DND-41 (cell line): ENCODE measurements around the gene MAPKAPK2.
"Not testable (repeated sequence)": the region's sequence is repeated elsewhere in the genome, so short reads cannot be mapped to it uniquely, and the experiment has no call there.

Experiments used
- ATAC-seq: fragments of 200-7000 bp; cut with Tn5 transposase; 3 replicates; pipeline ENCODE4 v1.9.1; 2021; ENCODE audit warnings: low read depth; ENCODE audit not compliant: insufficient read depth
- DNase-seq: peaks from one replicate; pipeline ENCODE4 v3.0.0-alpha.2; 2020
- H2AFZ ChIP-seq: 2 replicates; pipeline ENCODE4 v1.6.0; 2012; ENCODE audit warnings: low read depth, low read length
- H3K27ac ChIP-seq: 2 replicates; pipeline ENCODE4 v1.5.1; 2012; ENCODE audit warnings: low read length, inconsistent platforms
- H3K27me3 ChIP-seq: fragments of 200-600 bp; sonication (generic); 2 replicates; pipeline ENCODE4 v1.6.0; 2012; ENCODE audit warnings: low read length, mild to moderate bottlenecking, inconsistent platforms; ENCODE audit not compliant: insufficient read depth, poor library complexity
- H3K36me3 ChIP-seq: 2 replicates; pipeline ENCODE4 v1.5.1; 2012; ENCODE audit warnings: low read length, inconsistent platforms; ENCODE audit not compliant: insufficient read depth
- H3K4me1 ChIP-seq: 2 replicates; pipeline ENCODE4 v1.5.1; 2012; ENCODE audit warnings: mild to moderate bottlenecking, low read length; ENCODE audit not compliant: insufficient read depth
- H3K4me2 ChIP-seq: 2 replicates; pipeline ENCODE4 v1.6.0; 2012; ENCODE audit warnings: mild to moderate bottlenecking, moderate library complexity, low read length, inconsistent platforms; ENCODE audit not compliant: insufficient read depth
- H3K4me3 ChIP-seq, 2 experiments: fragments of 200-600 bp in 1 of 2; shearing (Covaris generic) in 1 of 2; 2 replicates each; pipeline ENCODE4 v1.5.1; 2012 to 2016; ENCODE audit warnings: inconsistent platforms in 2 of 2, low read length in 2 of 2, mild to moderate bottlenecking in 2 of 2, low read depth in 1 of 2, moderate library complexity in 1 of 2
- H3K79me2 ChIP-seq: 2 replicates; pipeline ENCODE4 v1.6.0; 2012; ENCODE audit warnings: low read length, inconsistent platforms; ENCODE audit not compliant: insufficient read depth
- H3K9ac ChIP-seq: 2 replicates; pipeline ENCODE4 v1.6.0; 2012; ENCODE audit warnings: low read depth, mild to moderate bottlenecking, inconsistent platforms, low read length, moderate library complexity
- H3K9me3 ChIP-seq: 2 replicates; pipeline ENCODE4 v1.5.1; 2012; ENCODE audit warnings: low read length, moderate library complexity, mild to moderate bottlenecking, inconsistent platforms; ENCODE audit not compliant: insufficient read depth, severe bottlenecking
- H4K20me1 ChIP-seq: 2 replicates; pipeline ENCODE4 v1.6.0; 2012; ENCODE audit warnings: low read length; ENCODE audit not compliant: insufficient read depth
- EZH2 ChIP-seq: IDR thresholded peaks from 3 replicates; pipeline ENCODE4 v1.6.1; 2012; ENCODE audit warnings: borderline replicate concordance, low read depth, mild to moderate bottlenecking, moderate library complexity, low read length, inconsistent platforms; ENCODE audit not compliant: severe bottlenecking
- TF ChIP-seq, protein P1 (sequence below): IDR thresholded peaks from 2 replicates; pipeline ENCODE4 v1.5.1; 2012; ENCODE audit warnings: borderline replicate concordance, low read length, moderate library complexity, mild to moderate bottlenecking; ENCODE audit not compliant: poor library complexity, severe bottlenecking; ENCODE audit errors: extremely low read depth

The MAPKAPK2 gene

DNA sequence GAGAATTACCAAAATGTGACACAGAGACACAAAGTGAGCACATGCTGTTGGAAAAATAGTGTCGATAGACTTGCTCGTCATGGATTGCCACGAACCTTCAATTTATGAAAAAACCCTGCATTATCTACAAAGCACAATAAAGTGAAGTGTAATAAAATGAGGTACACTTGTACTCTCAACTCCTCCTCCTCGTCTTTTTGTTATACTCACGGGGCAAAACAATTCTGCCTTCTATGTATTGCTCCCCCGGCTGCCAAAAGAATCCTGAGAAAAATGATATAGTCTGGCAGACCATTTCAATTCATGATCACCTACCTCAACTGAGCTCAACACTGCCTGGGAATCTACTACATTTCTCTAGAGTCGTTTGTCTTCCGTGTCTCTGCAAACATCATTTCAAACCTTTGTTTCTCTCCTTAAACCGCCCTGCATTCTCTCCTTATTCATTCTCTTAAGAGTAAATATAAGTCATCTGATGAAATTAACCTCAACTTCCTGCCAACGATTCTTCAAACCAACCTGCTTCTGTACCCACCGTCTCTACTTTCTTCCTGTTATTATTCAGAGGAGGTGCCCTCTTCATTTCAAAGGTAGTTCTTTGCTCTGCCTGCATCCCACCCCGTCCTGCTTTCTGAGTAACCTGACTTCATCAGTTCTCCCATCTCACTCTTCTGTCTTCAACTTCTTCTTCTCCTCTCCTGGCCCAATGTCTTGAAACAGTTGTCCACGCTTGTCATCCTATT is 73.0 kb downstream of the MAPKAPK2 start:
- peak overlapping the region; percentile 53 for H3K4me2 ChIP-seq
- no peaks in the 10 kb centered on the region for H4K20me1 ChIP-seq
- DNase-seq (peak; percentile 71), ATAC-seq (peak; percentile 95)
- H2AFZ ChIP-seq: peak overlapping the region; percentile 46
- peak overlapping the region; percentile 67 for H3K9ac ChIP-seq
- no peaks in the 10 kb centered on the region for H3K36me3 ChIP-seq
- H3K27ac ChIP-seq: peak overlapping the region; percentile 97
- H3K79me2 ChIP-seq: no peaks in the 10 kb centered on the region
- no peaks in the 10 kb centered on the region for H3K27me3 ChIP-seq
- H3K4me1 ChIP-seq: peaks cover 39% of the 10 kb centered on the region
- H3K9me3 ChIP-seq: no peaks in the 10 kb centered on the region
- peak overlapping the region in 1 of 2 experiments; percentile 38; a peak in 3 of 4 replicates for H3K4me3 ChIP-seq
- TF ChIP-seq EZH2: no peak
- TF ChIP-seq, protein P1, sequence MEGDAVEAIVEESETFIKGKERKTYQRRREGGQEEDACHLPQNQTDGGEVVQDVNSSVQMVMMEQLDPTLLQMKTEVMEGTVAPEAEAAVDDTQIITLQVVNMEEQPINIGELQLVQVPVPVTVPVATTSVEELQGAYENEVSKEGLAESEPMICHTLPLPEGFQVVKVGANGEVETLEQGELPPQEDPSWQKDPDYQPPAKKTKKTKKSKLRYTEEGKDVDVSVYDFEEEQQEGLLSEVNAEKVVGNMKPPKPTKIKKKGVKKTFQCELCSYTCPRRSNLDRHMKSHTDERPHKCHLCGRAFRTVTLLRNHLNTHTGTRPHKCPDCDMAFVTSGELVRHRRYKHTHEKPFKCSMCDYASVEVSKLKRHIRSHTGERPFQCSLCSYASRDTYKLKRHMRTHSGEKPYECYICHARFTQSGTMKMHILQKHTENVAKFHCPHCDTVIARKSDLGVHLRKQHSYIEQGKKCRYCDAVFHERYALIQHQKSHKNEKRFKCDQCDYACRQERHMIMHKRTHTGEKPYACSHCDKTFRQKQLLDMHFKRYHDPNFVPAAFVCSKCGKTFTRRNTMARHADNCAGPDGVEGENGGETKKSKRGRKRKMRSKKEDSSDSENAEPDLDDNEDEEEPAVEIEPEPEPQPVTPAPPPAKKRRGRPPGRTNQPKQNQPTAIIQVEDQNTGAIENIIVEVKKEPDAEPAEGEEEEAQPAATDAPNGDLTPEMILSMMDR: no peak

- peaks cover 55% of the 10 kb centered on the region for H3K4me1 ChIP-seq
- no peak overlapping the region for H3K4me3 ChIP-seq
- no peaks in the 10 kb centered on the region for H3K79me2 ChIP-seq
- no peak for TF ChIP-seq EZH2
- TF ChIP-seq, protein P1: no peak
- ATAC-seq: no peak
- H4K20me1 ChIP-seq: no peaks in the 10 kb centered on the region
- no peak for DNase-seq
- no peaks in the 10 kb centered on the region for H3K36me3 ChIP-seq
- H2AFZ ChIP-seq: no peak overlapping the region
- H3K27ac ChIP-seq: no peak overlapping the region; the same call in 1 of the 2 replicates
- H3K9me3 ChIP-seq: no peaks in the 10 kb centered on the region
- H3K9ac ChIP-seq: no peak overlapping the region
- H3K4me2 ChIP-seq: no peak overlapping the region
- H3K27me3 ChIP-seq: no peaks in the 10 kb centered on the region
Measured at GRCh38 chr1:206760590-206760989, 75.9 kb downstream of the MAPKAPK2 start.

GRCh38 chr1:206761159-206761768 is 76.6 kb downstream of the MAPKAPK2 start:
- Histone ChIP-seq H3K4me2 (no peak overlapping the region), H3K27me3 (no peaks in the 10 kb centered on the region), H3K9ac (no peak overlapping the region), H3K79me2 (no peaks in the 10 kb centered on the region), H3K36me3 (no peaks in the 10 kb centered on the region), H3K4me1 (peaks cover 56% of the 10 kb centered on the region), H3K27ac (peak overlapping the region; percentile 16; the same call in 1 of the 2 replicates), H3K9me3 (no peaks in the 10 kb centered on the region), H4K20me1 (no peaks in the 10 kb centered on the region), H3K4me3 (no peak overlapping the region), H2AFZ (no peak overlapping the region)
- ATAC-seq: no peak
- no peak for DNase-seq
- TF ChIP-seq, protein P1: no peak
- no peak for TF ChIP-seq EZH2

DNA sequence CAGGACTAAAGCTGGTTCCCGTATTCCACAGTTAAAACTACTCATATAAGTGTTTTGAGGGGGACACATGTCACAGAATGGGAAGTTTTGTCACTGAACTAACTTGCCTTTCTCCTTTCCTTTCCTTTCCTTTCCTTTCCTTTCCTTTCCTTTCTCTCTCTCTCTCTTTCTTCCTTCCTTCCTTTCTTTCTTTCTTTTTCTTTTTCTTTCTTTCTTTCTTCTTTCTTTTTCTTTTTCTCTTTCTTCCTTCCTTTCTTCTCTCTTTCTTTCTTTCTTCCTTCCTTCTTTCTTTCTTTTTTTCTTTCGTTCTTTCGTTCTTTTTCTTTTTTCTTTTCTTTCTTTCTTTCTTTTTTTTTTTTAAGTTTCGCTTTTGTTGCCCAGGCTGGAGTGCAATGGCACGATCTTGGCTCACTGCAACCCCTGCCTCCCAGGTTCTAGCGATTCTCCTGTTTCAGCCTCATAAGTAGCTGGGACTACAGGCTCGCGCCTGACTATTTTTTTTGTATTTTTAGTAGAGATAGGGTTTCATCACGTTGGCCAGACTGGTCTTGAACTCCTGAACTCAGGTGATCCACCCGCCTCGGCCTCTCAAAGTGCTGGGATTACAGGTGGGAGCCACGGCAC is 78.1 kb downstream of the MAPKAPK2 start:
- not testable (repeated sequence) for DNase-seq, H3K4me2 ChIP-seq, H3K27me3 ChIP-seq, H3K9me3 ChIP-seq, H4K20me1 ChIP-seq, H3K4me3 ChIP-seq, H3K36me3 ChIP-seq, H2AFZ ChIP-seq, H3K9ac ChIP-seq, H3K79me2 ChIP-seq, H3K27ac ChIP-seq, ATAC-seq
- H3K4me1 ChIP-seq: peaks cover 56% of the 10 kb centered on the region

DNA sequence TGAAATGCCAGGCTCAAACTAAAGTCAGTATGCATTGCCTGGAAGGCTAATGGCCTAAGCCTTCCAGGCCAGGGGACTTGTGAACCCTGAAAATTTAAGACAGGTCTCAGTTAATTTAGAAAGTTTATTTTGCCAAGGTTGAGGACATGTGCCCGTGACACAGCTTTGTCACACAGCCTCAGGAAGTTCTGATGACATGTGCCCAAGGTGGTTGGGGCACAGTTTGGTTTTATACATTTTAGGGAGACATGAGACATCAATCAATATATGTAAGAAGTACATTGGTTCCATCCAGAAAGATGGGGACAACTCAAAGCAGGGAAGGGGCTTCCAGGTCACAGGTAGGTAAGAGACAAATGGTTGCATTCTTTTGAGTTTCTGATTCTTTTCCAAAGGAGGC is 81.1 kb downstream of the MAPKAPK2 start:
- H3K4me3 ChIP-seq, DNase-seq, H3K36me3 ChIP-seq, H3K79me2 ChIP-seq, H3K9me3 ChIP-seq, H3K27me3 ChIP-seq, H3K9ac ChIP-seq, H2AFZ ChIP-seq, H4K20me1 ChIP-seq, ATAC-seq: not testable (repeated sequence)
- Histone ChIP-seq H3K27ac (peak overlapping the region; percentile 72), H3K4me2 (peak overlapping the region; percentile 36; the same call in 1 of the 2 replicates), H3K4me1 (peaks cover 70% of the 10 kb centered on the region)
